Activated CD4-positive, alpha-beta T cell treated with anti-CD3 and anti-CD28 coated beads, Interleukin-10, Interleukin-2, amounts not matched to agents 100 ng/mL and 50 ng/mL, durations not matched to agents 16 hours and 8 hours (primary cell): ENCODE data around the gene MYOG.
A peak's percentile ranks its signal among the peaks of the same experiment; 100 is the strongest.

Experiments used
- DNase-seq: peaks from one replicate; pipeline ENCODE4 v3.0.0-alpha.2; 2020

MYOG gene

GRCh38 chr1:203045821-203046594 lies 39.8 kb downstream of the MYOG start:
- DNase-seq = no peak

DNA sequence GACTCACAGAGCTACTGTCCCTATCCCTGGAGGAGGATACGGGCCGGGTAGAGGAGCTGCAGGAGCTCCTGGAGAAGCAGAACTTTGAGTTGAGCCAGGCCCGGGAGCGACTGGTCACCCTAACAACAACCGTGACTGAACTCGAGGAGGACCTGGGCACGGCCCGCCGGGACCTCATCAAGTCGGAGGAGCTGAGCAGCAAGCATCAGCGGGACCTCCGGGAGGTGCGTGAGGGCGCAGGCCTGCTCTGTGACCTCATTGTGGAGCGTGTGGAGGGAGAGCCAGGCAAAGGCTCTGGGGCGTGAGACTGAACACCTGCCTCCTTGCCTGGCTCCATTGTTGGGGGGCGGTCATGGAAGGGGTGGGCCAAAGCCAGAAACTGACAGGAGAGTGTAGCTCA lies 40.5 kb downstream of the MYOG start:
- no peak for DNase-seq

DNA sequence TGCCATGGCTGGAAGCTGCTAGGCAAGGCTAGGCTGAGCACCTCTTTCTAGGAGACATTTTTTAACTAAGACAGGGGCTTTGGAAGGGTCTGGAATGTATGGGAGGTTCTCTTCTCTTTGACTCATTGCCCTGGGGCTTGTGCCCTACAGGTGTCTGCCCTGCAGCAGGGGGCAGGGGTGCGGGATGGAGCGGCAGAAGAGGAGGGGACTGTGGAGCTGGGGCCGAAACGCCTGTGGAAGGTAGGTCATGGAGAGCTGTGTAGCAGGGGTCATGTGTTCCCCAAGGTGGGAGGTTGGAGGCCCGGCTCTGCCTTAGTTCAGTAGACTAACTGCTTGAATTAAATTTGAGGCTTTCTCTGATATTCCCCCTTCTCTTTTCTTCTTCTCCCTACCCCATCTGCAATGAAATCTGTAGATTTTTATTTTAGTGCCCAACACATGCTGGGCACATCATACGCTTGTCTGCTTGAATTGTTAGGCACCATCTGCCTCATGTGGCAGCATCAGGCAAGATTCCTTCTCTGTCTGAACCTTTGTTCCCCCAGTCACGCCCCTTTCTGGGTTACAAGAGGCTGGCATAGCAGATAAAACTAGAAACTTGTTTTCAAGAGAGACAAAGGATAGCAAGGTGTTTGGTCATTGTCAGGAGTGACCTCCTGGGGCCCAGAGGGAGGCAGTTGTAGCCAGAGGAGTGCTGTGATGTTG lies 41.1 kb downstream of the MYOG start:
- DNase-seq = no peak

DNA sequence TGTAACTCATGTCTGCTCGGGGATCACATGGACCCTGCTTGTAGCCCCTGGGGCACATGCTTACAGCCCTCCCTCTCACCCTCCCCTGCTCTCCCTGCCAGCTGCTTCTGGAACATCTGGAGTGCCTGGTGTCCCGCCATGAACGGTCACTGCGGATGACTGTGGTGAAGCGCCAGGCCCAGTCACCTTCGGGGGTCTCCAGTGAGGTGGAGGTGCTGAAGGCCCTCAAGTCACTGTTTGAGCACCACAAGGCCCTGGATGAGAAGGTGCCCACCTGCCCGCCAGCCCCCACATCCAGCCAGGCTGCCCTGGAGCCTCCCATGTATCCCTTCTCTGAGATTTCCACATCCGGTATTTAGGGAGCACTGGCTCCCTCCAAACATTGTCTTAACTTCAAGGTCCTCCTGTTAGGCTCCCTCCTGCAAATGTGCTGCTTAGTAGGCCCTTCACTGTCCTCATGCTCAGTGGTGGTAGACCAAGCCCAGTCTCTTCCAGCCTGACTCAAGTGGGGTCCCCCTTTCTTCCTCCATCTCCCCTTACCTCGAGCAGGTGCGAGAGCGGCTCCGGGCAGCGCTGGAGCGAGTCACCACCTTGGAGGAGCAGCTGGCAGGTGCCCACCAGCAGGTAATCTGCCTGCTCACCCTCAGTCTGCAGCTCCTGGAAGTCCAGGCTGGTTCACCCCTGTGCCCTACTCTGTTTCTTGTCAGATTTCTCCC lies 41.8 kb downstream of the MYOG start:
- DNase-seq = no peak

DNA sequence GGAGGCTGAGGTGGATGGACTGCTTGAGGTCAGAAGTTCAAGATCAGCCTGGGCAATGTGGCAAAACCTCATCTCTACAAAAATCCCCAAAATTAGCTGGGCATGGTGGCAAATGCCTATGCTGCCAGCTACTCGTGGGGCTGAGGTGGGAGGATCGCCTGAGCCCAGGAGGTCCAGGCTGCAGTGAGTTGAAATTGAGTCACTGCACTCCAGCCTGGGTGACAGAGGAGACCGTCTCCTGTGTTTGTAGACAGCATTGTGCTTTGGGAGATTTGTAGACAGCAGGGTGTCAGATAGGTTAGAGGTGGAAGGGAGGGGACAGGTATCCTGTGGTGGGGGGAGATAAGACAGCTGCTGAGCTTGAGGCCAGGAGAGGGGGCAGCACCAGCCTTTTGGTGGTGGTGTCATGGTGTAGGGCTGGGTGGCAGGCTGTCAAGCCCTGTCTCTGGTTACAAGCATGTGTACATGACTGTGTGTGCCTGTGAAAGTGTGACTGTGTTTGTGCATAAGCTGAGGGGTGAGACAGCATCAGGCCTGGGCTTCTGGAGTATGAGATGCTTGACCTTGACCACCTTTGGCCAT lies 44.4 kb downstream of the MYOG start:
- DNase-seq = no peak

DNA sequence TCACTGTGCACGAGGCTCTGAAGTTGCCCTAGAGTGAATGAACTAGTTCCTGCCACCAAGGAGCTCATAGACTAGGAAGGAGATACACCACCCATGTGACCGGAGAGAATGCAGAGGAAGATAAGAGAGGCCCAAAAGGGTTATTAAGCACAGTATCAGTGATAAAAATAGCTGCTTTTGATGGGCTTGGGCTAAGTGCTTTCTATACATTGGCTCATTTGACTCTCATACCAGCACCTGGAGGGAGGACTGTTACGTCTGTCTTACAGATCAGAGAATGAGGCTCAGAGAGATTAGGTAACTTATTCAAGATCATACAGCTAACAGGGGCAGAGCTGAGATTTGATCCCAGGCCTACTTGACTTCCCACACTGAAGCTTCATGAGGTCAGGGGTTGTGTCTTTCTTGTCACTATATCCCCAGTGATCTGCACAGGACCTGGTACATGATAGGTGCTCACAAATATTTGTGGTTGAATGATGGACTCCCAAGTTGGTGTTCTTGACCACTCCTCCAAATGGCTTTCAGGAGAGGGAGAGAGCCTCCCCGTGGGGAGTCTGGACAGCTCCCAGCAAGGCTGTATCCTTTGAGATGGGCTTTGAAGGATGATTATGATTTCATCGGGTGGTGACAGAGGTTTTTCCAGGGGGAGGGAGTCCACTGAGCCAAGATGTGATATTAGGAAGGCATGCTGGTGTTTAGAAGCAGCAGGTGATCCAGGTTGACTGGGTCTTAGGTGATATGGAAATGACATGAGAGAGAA lies 45.1 kb downstream of the MYOG start:
- DNase-seq = no peak

DNA sequence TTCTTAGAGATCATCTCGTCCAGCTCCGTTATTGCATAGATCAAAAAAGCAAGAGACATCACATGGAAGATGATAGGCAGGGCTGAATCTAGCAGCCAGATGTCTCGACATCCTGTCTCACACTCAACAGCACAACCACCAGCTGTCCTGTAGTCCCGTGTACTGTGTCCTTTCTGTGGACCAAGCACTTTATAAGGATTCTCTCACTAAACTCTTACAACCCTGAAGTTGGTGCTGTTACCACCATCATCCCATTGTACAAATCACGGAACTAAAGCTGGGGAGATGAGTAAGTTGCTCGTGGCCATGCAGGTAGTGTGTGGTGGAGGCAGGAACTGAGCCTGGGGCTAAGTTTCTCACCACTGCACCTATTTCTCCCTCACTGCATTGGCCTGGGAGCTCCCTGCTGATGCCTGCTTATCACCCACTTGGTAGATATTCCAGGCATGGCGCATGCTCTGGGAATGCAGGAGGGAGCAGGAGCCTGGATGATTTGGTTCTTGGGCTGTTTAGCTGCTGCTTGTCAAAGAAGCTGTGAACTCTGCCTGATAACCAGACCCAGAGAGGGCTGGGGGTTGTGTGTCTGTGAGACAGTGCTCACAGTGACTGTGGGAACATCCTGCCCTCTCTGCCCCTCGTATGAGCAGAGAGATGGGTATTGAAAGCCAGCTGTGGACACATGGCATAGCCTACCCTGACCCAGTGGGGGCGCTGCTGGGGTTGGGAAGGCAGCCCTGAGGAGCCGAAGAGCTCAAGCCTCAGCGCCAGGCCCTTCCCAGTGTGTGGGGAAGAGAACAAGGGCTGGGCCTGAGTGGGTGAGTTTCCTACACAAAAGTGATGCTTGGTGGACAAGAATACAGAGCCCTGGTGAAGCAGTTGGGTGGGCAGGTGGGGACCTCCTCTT lies 46.0 kb downstream of the MYOG start:
- no peak for DNase-seq

GRCh38 chr1:203038891-203039608 lies 46.8 kb downstream of the MYOG start:
- peak; percentile 67 for DNase-seq

DNA sequence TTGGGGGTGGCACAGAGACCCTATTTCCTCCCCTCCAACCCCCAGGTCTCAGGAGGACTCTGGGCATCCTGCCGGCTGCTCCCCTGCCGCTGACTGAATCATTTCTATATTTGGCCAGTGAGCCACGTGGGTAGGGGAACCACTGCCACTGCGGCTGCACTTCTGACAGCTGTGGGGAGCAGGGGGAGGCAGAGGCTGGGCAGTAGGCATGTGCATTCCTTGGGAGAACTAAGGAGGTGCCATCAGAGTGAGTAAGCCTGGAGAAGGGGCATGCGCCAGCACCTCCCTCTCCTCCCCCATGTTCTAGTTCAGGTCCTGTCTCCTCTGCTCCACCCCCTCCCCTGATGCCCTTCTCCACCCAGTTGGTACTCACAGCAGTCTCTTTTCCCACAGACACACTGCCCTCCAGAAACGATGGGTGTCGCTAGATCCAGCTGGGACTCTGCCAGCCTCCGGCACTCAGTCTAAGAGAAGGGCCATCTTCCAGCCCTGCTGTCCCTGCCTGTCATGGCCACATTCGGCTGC lies 47.5 kb downstream of the MYOG start:
- DNase-seq = no peak

DNA sequence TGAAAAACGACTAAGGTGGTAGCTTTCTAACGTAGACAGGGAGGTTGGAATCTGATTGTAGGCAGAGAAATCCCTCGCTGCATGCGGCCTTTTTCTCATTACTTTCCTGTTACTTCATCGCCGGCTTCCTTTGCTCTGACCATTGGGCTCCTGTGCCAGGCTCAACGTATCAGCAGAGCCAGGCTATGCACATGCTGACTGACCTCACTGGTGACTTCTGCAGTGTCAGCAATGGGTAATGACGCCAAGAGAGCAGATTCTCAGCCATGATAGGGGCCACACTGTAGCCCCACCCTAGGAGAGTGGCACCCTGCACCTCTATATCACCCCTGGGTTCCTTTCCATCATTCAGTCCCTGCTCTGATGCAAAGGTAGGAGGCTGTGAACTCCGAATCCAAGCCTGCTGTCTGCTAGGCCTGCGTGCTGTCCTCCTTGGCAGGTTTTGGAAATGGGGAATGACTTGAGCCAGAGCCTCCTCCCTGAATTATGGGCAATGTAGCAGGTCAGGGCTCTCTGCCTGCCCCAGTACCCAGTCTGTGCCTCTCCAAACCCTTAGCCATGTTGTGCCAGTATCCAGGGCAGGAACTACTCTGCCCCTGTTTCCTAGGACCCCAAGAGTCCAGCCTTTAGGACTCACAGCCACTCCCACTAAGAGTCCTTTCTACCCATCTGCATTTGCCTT lies 48.2 kb downstream of the MYOG start:
- no peak for DNase-seq

DNA sequence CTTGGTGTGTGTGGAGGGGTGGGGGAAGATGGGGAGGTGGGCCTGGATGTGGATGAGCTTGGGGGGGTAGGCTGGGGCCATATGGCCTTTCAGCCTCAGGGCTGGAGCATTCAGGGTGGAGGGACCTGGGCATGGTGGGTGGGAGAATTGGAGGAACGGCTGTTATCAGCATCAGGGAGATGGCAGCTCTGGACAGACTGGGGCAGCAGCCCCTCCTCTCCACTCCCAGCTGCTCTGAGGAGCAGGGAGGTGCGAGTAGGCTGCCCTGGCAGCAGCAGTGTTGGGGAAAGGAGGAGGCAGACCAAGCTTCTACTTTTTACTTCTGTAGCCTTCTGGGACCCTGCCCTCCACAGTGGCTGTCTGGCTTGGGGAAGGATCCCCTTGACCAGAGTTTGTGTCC lies 49.3 kb downstream of the MYOG start:
- DNase-seq = no peak

DNA sequence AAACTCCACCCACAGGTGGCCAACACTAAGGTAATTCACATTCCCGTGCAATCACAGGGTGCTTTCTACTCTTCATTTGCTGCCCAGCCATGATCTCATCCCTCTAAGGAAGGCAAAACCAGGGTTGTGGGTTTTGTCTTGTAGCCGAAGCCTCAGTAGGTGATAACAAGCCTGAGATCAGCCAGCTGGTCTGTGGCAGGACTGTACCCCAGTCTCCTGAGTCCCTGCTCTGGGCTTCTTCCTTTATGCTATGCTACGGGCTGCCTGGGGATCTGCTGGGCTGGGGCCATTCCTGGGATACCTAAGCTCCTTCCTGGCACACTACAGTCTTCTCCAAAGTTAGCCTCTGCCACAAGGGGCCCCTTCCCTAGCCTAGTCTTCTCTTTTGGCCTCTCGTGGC lies 49.7 kb downstream of the MYOG start:
- DNase-seq = no peak

- no peak for DNase-seq
These were observed 50.5 kb downstream of the MYOG start for GRCh38 chr1:203035111-203036000.

- DNase-seq = no peak
These were observed 51.2 kb downstream of the MYOG start for GRCh38 chr1:203034422-203035110.

- DNase-seq = no peak
These were observed 51.9 kb downstream of the MYOG start for GRCh38 chr1:203033917-203034316.

DNA sequence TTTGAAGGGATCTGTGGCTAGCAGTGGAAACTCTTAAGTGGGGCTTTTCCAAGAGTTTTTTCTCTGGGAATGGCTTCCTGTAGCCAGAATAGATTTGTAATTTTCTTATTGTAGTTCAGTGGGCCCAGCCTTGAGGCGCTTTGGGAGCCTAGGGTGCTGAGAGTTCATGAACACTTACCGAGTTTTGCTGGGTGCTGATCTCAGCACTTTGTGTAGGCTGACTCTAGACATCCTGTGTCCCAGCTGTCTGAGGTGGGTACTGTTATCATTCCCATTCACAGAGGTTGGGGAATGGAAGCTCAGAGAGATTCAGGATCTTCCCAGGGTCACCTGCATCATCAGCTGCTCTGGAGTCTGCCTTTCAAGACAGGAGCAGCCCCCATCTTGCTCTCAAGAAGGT lies 52.5 kb downstream of the MYOG start:
- no peak for DNase-seq
